NCI-H1092 treated with DMSO at 0.1 percent for 48 hours (cell line): ENCODE data around the gene RUNX3.

Source experiments
- DNase-seq: peaks from one replicate; lab custom pipeline; 2025; lab: John Stamatoyannopoulos, UW

Gene RUNX3

GRCh38 chr1:24886241-24886640 is 43.8 kb downstream of the RUNX3 start:
- no peak for DNase-seq

- no peak for DNase-seq
These were observed 45.3 kb downstream of the RUNX3 start for GRCh38 chr1:24884751-24885150.

DNA sequence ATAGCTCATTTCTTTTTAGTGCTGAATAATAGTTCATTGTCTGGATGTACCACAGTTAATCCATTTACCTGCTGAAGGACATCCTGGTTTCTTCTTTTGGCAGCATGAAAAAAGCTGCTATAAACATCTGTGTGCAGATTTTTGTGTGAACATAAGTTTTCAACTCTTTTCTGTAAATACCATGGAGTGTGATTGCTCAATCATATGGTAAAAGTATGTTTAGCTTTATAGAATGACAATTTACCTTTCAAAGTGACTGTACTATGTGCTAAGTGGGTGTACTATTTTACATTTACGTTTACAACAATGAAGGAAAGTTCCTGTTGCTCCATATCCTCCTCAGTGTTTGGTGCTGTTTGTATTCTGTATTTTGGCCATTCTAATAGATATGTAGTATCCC is 49.0 kb downstream of the RUNX3 start:
- no peak for DNase-seq

DNA sequence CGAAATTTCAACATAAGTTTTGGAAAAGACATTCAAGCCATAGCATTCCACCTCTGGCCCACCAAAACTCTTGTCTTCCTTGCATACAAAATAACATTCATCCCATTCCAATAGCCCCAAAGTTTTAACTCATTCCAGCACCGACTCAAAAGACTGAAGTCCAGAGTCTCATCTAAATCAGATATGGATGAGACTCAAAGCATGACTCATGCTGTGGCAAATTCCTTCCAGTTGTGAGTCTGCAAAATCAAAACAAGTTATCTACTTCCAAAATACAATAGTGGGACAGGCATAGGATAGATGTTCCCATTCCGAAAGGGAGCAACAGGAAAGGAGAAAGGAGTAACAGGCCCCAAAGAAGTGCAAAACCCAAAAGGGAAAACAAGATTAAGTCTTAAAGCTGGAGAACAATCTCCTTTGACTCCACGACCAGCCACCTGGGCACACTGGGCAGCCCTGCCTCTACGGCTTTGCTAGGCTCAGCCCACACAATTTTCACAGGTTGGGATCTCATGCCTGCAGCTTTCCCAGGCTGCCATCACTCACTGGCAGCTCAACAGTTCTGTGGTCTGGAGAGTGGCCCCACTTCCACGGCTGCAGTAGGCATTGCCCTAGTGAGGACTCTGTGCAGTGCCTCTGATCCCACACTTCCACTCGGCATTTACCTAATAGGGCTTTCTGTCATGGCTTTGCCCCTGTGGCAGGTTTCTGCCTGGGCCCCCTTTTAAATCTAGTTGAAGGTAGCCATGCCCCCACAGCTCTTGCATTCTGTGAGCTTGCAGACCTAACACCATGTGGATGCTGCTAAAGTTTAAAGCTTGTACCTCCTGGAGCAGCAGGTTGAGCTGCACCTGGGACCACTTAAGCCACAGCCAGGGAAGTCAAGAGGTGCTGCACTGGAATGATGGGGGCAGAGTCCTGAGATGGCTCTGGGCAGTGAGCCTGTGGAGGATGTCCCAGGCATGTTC is 51.0 kb downstream of the RUNX3 start:
- no peak for DNase-seq

- DNase-seq: no peak
These were observed 52.0 kb downstream of the RUNX3 start for GRCh38 chr1:24878045-24878444.

DNA sequence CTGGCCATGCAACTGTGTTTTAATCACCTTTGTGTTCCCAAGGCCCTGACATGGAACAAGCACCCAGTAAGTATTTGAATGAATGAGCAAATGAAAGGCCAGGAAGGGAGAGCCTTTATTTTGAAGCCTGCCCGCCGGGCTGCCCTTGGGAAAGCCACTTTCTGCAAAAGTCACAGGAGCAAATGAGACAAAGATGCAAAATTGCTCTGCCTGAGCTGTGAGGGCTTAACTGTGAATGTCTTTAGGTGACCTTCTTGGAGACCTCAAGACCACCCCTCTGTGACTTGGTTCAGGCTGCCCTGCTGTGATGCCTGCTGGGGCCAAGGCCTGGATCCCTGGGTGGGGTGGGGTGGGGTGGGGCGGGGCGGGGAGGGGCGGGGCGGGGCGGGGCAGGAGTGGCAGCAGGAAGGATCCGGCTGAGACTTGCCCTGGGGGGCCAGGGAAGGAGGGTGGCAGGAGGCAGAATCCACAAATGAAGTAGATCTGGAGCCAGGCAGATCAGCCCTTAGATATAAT is 54.0 kb downstream of the RUNX3 start:
- no peak for DNase-seq

GRCh38 chr1:24875257-24875656 is 54.8 kb downstream of the RUNX3 start:
- DNase-seq: no peak

GRCh38 chr1:24874611-24875234 is 55.4 kb downstream of the RUNX3 start:
- no peak for DNase-seq

- no peak for DNase-seq
These were observed 56.0 kb downstream of the RUNX3 start for GRCh38 chr1:24874056-24874455.

DNA sequence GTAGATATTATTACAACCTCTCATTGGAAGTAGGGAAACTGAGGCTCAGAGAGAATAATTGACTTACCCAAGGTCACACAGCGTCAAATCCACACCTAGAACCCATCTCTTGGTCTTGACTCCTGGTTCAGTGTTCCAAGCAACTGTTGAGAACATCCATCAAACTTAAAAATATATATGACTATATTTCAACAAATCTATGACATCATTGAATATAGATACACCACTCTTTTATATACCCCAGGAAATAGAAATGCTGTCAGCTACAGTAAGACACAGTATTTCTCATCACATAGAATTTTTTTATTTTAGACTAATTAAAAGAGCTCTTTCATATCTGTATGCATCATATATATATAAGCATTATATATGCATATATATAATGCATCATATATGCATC is 56.9 kb downstream of the RUNX3 start:
- no peak for DNase-seq

DNA sequence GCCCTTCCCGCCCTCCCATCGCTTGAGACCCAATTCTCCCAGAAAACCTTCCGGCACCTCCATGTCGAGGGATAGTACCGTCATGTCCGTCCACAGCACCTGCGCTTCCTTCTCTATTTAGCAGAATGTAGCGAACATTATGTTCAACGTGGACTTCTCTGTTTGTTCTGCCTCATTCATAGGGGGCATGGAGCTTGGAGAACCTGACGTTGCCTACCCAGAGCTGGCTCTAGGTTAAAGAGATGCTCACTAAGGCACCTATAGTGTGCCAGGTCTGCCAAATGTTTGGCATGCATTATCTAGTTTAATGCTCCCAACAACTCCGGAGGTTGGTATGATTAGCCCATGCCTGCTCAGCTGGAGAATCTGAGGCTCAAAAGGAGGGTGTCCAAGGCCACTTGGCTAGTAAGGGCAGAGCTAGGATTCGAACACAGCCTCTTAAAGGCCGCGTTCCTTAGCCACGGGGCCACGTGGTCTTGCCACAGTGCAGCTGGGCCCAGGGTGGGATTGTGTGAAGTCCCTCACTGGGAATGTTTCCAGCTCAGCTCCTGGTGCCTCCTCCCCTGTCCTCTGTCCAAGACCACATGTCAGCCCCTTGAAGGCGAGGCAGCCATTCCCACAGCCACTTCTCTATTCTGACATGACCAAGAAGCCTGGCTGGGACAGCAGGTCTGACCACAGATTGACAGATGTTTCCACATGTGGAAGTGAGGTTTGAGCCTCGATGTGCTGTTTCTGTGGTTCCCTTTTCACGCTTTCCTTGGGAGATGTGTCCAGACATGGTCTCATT is 57.8 kb downstream of the RUNX3 start:
- DNase-seq: no peak

GRCh38 chr1:24871306-24871901 is 58.7 kb downstream of the RUNX3 start:
- no peak for DNase-seq

DNA sequence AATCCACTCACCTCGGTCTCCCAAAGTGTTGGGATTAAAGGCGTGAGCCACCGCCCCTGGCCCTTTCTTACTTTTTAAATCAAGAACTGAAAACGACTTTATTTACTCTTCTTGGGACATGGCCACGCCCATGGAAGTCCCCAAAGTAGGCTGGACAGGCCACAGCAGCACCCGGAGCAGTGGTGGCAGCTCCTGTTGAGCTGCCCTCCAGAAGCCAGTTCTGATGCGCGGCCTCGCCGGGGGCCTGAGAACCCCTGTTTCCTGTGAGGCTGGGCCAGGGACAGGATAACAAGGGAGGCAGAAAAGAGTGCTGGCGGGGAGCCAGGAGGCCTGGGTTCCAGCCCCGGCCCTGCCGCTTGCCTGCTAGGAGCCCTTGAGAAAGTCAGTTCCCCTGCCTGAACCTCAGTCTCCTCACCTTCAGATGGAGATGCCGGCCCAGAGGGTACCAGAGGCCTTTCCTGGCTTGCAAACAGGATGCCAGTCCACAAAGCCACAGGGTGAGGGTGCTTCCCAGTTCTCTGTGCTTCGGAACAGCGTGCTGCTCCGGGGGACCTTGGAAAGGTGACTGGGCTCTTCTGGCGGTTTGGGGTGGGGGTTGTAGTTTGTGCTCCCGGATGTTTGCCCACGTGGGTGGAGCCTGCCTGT is 59.4 kb downstream of the RUNX3 start:
- DNase-seq: no peak

DNA sequence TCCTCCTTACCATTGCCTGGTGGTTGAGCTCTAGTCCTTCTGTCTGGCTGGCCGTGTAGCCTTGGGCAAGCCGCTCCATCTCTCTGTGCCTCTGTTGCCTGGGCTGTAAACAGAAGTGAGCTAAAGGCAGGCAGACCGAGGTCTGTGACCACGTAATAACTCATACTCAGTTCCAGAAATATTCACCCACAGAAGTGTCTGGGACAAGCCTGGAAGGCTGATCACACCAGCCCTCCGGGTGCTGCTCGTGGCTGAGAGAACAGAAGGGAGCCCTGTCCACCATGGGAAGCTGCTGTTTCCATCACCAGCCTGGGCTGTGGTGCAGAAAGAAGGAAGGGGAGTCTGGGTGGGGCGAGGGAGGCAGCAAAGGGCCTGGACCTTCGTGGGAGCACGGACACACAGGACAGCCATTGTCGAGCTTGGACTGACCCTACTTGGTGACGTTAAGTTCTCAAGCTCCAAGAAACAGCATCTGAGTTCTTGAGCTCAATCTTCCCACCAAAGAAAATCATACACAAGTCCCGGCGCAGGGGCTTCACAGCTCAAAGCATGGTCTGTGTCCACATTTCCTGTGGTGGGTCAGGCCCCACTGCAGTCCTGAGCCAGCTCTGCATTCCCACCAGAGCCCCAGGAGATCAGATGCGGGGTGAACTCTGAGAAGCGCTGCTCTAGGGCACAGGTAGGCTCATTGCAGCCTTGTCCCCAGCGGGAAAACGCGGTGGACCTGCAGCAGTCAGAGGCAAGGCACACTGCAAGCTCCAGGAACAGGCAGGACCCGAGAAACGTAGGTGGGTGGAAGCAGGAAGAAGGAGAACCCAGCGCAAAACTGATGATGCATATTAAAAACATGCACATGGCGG is 61.8 kb downstream of the RUNX3 start:
- DNase-seq: no peak

- no peak for DNase-seq
These were observed 62.8 kb downstream of the RUNX3 start for GRCh38 chr1:24867084-24867870.

DNA sequence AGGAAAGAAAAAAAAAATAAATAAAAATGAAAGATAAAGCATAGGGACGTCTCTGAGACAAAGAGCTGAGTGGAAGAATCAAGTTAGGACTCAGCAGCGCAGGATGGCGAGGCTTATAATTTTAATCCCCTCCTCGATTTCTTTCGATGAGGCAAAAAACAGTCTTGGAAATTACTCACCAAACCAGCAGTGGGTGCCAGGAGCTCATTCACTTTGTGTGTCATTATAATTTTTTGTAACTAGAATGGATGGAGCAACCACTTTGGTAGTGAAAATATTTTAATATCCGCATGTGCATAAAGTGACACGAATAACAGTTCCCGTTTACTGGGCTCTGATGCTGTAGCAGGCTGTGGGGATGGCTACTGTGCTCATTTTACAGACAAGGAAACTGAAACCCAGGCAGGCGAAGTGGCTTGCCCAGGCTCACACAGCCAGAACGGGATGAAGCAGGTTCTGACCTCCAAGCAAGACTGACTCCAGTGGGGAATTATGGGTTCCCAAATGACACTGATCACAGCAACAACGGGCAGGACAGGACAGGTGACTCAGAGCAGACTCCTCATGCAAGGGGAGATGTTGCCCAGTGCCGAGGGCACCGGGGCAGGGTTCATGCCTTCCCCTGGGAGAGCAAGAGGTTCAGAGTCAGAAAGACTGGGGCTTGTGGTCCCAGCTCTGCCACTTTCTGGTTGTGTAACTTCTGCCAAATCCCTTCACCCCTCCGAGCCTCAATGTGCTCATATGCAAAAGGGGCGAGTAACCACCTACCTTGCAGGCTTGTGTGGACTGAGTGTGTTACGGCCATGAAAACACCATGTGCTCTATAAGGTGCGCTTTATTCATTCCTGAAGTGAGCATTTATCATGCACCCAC is 63.6 kb downstream of the RUNX3 start:
- no peak for DNase-seq

DNA sequence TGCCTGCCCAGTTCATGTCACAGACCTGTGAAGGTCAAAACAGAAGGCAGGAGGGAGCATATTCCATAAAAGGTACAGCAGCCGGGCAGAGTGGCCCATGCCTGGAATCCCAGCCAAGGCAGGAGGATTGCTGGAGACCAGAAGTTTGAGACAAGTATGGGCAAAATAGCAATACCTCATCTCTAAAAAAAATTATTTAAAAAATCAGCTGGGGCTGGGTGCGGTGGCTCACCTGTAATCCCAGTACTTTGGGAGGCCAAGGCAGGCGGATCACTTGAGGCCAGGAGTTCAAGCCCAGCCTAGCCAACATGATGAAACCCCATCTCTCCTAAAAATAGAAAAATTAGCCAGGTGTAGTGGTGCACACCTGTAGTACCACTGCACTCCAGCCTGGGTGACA is 64.5 kb downstream of the RUNX3 start:
- DNase-seq: no peak

DNA sequence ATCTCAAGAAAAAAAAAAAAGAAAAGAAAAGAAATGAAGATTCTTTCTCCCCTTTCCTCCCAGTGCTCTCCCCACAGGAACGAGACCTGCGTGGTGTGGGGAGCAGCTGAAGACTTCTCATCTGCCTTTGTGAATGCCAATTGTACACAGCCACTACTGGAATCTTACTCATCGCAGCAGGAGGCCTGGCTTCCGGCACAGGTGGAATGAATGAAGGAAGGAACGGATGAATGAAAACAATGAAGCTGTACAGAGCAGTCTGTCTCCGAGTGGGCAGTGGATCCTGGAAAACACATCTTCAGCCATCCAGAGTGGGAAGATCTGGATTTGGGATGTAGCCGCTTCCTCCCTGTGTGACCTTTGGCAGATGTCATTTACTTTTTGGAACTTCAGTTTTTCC is 64.9 kb downstream of the RUNX3 start:
- no peak for DNase-seq

GRCh38 chr1:24864370-24864777 is 65.7 kb downstream of the RUNX3 start:
- DNase-seq: no peak
